ENCODE results near the gene ITPRIP.

ITPRIP gene

DNA sequence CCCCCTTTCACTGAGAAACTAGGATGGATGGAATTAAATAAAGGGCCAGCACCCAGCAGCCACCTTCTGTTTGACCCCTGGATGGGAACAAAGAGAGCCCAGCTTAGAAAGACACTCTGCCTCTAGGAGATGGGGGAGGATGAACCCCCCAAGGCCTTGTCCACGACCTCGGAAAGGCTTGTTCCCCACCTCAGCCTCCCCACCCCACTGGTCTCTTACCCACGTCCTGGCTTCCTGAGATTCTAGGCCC is 9.7 kb downstream of the ITPRIP start:
- DNase-seq = no peak
- in situ Hi-C loops (cut with MboI; ENCODE audit: low pct_unique_long_range_greater_than_20kb, low sequenced_read_pairs) = no loop called here

DNA sequence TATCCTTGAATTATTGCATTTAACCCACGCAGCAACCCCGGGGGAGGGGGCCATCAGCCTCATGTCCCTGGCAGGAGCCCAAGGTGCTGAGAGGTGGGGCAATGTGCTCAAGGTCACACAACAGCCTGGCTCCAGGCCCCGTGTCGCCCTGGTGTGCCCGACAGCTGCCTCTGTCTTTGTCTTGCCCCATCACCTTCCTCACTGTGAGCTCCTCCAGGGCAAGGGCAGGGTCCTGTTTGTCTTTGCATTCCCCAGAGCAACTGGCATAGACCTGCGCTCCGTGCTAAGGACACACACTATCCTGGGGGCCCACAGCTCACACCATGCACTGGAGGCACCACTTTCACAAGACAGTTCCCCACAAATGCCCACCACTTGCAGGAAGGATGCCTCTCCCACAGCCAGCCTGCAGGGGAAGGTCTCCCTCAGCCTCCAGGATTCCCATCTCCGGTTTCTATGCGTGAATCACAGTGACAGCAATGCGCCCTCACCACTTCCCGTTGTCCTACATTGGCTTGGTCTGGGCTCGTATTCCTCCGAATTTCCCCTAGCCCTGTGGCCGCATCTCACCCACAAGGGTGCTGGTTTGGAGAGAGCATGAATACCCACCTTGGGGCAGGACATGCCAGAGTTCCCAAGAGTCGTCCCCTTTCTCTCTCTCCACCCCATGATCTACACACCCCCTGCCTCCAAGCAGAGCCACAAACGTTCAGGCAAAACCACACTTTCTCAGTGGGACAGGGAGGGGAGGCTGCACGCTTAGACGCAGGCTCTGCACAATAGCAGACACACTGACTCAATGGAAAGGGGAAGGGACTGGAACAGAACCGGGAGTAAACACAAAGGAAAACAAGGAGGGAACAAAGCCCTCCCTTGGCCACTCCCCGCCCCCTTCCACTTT is 10.3 kb downstream of the ITPRIP start:
- peak; percentile 63 for DNase-seq
- in situ Hi-C loops (cut with MboI; ENCODE audit: low pct_unique_long_range_greater_than_20kb, low sequenced_read_pairs) = no loop called here

GRCh38 chr10:104326991-104327610 is 11.2 kb downstream of the ITPRIP start:
- in situ Hi-C loops (cut with MboI; ENCODE audit: low pct_unique_long_range_greater_than_20kb, low sequenced_read_pairs) = no loop called here

GRCh38 chr10:104325436-104326435 is 12.5 kb downstream of the ITPRIP start:
- peak; percentile 20 for DNase-seq
- in situ Hi-C loops (cut with MboI; ENCODE audit: low pct_unique_long_range_greater_than_20kb, low sequenced_read_pairs) = no loop called here

More at GRCh38 chr10:104326991-104327610, 11.2 kb downstream of the ITPRIP start:
- no peak for DNase-seq

GRCh38 chr10:104324931-104325330 is 13.3 kb downstream of the ITPRIP start:
- no peak for DNase-seq
- in situ Hi-C loops (cut with MboI; ENCODE audit: low pct_unique_long_range_greater_than_20kb, low sequenced_read_pairs) = no loop called here

GRCh38 chr10:104324221-104324686 is 14.0 kb downstream of the ITPRIP start:
- in situ Hi-C loops (cut with MboI; ENCODE audit: low pct_unique_long_range_greater_than_20kb, low sequenced_read_pairs) = no loop called here
- DNase-seq = peak; percentile 77

DNA sequence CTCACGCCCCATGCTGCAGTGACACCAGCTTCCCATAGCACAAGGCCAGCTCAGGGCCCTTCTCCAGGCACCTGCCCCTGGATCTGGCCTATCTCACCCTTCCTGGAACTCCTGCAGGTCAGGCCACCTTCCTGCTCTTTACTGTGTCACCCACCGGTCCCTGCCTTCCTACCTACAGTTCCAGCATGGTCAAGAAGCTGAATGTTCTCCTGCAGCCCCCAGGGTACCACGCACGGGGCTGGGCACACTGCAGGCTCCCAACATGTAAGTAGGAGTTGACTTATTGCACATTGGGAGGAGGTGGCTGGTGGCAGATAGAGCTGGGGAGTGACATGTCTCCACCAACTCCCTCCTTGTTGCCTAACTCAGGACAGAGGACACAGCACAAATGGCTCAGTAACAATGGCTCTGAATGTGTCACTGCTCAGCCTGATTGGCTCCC is 14.5 kb downstream of the ITPRIP start:
- DNase-seq = no peak
- in situ Hi-C loops (cut with MboI; ENCODE audit: low pct_unique_long_range_greater_than_20kb, low sequenced_read_pairs) = no loop called here

- in situ Hi-C loops (cut with MboI; ENCODE audit: low pct_unique_long_range_greater_than_20kb, low sequenced_read_pairs) = no loop called here
- DNase-seq = no peak
These were observed 15.2 kb downstream of the ITPRIP start for GRCh38 chr10:104323085-104323484.

- DNase-seq = no peak
- in situ Hi-C loops (cut with MboI; ENCODE audit: low pct_unique_long_range_greater_than_20kb, low sequenced_read_pairs) = no loop called here
These were observed 15.9 kb downstream of the ITPRIP start for GRCh38 chr10:104322416-104322782.

DNA sequence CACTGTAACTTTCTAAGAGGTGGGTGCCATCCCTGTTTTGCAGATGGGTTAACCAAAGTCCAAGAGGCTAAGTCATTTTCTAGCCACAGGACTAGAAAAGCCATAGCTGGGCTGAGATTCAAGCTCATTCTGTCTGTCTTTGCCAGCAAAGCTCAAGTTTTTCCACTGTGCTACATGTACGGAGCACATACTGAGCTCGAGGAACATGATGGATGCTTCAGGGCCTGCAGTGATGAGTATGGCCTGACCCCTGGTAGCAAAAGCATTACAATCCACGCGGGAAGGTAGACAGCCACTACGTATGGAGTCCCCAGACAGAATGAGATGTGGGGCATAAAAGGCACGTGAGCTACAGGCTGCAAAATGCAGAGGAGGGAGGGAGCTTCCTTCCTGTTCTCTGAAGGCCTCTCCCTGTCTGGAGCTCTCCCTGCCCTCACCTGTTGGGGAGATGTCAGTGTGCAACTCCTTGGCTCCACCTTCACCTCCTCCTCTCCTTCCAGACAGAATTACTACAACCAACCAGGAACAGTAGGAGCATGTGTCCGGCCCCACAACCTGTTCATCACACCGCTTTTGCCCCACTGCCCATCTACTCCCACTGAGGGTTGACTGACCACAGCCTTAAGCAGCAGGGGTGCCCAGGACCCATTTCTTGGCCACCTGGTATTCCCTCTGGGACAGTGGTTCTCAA is 16.4 kb downstream of the ITPRIP start:
- no peak for DNase-seq
- in situ Hi-C loops (cut with MboI; ENCODE audit: low pct_unique_long_range_greater_than_20kb, low sequenced_read_pairs) = no loop called here

- in situ Hi-C loops (cut with MboI; ENCODE audit: low pct_unique_long_range_greater_than_20kb, low sequenced_read_pairs) = no loop called here
These were observed 17.0 kb downstream of the ITPRIP start for GRCh38 chr10:104321226-104321625.

DNA sequence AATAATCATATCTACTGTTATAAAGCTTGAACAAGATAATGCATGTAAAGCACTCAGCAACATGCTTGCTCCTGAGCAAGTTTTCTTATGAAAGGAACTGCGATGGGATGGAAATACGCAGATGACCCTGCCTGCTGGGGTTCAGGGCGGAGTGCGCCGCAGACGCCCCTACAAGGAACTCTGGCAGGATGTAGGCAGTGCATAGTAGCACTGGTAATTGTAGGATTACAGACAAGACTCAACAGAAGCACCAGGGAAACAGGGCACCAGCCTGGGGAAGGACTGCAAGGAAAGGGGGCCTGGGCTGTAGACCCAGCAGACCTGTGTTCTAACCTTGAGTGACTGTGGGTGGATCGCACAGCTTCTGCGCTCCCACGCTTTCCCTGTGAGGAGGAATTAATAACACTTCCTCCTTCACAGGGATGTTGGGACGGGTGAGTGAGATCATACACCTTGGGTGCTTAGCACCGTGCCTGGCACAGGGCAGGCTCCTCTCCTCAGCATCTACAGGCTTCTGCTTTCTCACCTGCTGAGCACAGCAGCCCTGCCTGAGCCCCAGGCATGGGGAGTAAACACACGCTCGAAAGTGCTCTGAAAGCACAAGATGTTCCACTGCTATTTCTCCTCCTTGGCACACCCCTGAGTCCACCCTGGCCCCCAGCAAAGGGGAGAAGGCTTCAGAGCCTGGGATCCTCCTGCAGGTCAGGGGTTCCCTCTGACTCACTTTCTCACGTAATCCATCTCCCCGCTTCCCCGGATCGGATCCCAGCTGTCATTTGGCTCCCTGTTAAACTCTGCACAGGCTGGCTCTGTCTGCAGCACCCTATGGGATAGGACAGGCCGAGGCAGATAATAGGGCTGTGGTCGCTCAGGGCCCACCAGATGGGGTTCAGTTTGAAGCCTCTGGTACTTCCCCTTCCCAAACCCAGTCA is 19.2 kb downstream of the ITPRIP start:
- DNase-seq = no peak
- in situ Hi-C loops (cut with MboI; ENCODE audit: low pct_unique_long_range_greater_than_20kb, low sequenced_read_pairs) = no loop called here

More at GRCh38 chr10:104321226-104321625, 17.0 kb downstream of the ITPRIP start:
- DNase-seq = no peak

- in situ Hi-C loops (cut with MboI; ENCODE audit: low pct_unique_long_range_greater_than_20kb, low sequenced_read_pairs) = no loop called here
- DNase-seq = no peak
These were observed 19.9 kb downstream of the ITPRIP start for GRCh38 chr10:104318326-104318725.

DNA sequence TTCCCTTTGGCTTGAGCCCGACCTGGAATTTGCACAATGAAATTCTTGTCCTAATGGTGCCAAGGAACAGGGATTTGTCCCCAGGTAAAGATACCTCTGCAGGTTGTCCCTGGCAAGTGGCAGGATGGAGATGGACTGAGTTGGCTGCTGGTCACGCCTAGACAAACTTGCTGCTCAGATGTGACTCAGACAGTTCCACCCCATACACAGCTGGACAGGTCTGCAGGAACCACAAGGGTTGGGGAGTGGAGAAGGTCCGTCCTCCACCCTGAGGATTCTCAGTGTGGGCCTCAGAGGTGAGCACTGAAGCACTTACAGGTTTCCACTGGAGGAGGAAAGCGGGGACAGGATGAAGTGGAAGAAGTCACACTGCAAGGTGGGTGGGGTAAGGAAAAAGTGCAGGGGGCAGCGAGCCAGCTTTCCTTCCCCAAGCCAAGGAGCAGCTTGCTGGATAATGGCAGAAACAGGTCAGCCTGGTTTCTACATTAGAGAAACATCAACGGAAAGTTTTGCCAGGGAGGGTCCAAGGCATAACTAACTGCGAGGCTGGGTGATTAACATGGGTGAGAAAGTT is 20.5 kb downstream of the ITPRIP start:
- no peak for DNase-seq
- in situ Hi-C loops (cut with MboI; ENCODE audit: low pct_unique_long_range_greater_than_20kb, low sequenced_read_pairs) = no loop called here

DNA sequence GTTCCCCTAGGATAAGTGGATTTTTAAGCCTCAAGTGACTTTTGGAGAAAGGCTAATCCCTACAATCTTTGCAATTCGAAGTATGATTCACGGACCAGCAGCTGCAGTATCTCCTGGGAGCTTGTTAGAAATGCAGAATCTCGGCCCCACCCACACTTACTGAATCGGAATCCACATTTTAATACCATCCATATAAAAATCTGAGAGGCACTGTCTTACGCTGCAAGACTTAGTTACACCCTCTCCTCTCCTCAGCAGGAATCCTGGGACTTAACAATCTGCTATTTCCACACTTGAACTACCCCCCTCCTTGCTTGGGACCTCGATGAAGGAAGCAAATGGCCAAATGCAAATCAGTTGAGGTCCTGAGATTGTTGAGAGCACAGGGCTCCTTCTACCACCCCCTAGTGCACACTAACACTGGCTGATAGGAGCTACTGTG is 21.0 kb downstream of the ITPRIP start:
- in situ Hi-C loops (cut with MboI; ENCODE audit: low pct_unique_long_range_greater_than_20kb, low sequenced_read_pairs) = no loop called here
- DNase-seq = no peak

GRCh38 chr10:104316321-104317099 is 21.8 kb downstream of the ITPRIP start:
- in situ Hi-C loops (cut with MboI; ENCODE audit: low pct_unique_long_range_greater_than_20kb, low sequenced_read_pairs) = no loop called here
- no peak for DNase-seq

- in situ Hi-C loops (cut with MboI; ENCODE audit: low pct_unique_long_range_greater_than_20kb, low sequenced_read_pairs) = no loop called here
- no peak for DNase-seq
These were observed 22.8 kb downstream of the ITPRIP start for GRCh38 chr10:104315486-104315921.

Measured in KBM-7 (cell line).